Left hindlimb (tissue), 1 donor: ENCODE measurements around the gene DHX8.

ENCODE experiments used
- DNase-seq: peaks from one replicate; pipeline ENCODE4 v3.0.0-alpha.2; 2018

Gene DHX8

GRCh38 chr17:43548689-43549379 is 65.1 kb downstream of the DHX8 start:
- no peak for DNase-seq

DNA sequence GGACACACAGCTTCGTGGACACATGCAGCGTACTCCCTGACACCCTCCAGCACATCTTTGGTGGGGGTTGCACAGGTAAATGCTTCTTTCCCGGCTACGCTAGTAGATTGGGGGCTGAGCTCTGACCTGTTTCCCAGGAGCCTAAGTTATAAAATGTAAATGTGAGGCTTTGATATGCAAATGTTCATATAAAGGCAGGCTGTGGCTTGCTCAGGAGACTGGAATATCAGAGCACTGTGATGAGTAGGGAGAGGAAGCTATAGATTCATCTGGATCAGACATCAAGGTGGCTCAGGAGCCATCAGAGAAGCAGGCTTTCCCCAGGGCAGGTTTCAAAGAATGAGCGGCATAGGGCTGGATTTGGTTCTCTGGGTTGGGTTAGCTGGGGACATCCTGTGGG is 65.7 kb downstream of the DHX8 start:
- DNase-seq, result no peak

GRCh38 chr17:43550754-43551153 is 67.0 kb downstream of the DHX8 start:
- no peak for DNase-seq

- no peak for DNase-seq
Measured at GRCh38 chr17:43552229-43552837, 68.6 kb downstream of the DHX8 start.

GRCh38 chr17:43553573-43553972 is 69.8 kb downstream of the DHX8 start:
- DNase-seq, result no peak

DNA sequence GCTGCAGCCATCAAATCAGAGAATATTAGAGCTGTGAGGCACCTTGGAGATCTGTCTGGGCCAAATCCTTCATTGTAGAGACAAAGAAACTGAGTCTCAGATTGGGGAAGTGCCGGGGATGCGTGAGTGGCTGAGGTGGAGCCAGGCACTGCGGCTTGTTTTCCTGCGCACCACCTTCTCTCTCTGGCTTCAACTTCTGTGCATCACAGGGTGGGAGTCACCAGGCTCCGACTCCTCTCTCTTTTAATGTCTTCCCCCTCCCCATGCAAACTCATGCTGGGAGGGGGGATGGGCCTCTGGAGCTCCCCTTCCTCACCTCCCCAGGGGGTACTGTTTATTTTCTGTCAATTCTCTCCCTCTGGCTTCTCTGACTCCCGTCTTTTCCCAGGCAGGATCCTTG is 71.1 kb downstream of the DHX8 start:
- no peak for DNase-seq

- no peak for DNase-seq
Measured at GRCh38 chr17:43556292-43556691, 72.5 kb downstream of the DHX8 start.

DNA sequence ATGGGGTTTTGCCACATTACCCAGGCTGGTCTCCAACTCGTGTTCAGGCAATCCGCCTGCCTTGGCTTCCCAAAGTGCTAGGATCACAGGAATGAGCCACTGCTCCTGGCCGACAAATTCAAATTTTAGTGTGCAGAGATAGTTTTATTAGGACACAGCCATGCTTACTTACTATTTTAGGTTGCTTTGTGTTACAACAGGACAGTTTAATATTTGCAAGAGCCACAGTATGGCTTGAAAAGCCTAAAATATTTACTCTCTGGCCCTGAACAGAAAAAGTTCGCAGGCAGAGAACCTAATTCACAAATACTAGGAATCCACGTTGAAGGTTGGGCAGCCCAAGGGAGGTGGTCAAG is 75.0 kb downstream of the DHX8 start:
- no peak for DNase-seq

DNA sequence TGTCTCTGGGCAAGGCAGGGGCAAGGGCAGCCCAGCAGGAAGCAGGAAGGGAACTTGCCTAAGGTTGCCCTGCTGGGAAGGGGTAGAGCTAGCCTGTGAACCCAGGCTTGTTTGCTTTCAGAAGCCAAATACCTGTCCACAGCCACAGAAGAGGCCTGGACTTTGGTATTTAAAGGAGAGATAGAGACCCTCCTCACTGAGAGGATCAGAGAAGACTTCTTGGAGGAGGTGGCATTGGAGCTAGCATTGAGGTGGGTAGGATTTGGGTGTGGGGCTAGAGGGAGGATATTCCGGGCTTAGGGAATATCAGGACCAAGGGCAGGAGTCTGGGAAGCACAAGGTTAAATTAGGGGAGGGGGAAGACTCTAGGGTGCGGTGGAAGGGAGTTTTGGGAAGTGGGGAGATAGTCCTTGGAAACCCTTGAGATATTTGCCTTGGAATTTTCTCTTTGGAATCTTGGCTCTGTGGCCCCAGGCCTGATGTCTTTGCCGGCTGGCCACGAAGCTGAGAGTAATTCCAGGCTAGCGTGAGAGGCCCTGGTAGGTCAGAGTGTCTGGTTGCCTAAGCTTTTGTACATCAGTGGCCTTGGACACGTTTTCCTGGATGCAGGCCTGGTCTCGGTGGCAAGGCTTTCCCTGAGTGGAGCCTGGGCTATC is 75.5 kb downstream of the DHX8 start:
- no peak for DNase-seq

- DNase-seq, result no peak
Measured at GRCh38 chr17:43560461-43561427, 77.0 kb downstream of the DHX8 start.

GRCh38 chr17:43562679-43563599 is 79.2 kb downstream of the DHX8 start:
- DNase-seq, result no peak

GRCh38 chr17:43563600-43564594 is 80.1 kb downstream of the DHX8 start:
- no peak for DNase-seq

DNA sequence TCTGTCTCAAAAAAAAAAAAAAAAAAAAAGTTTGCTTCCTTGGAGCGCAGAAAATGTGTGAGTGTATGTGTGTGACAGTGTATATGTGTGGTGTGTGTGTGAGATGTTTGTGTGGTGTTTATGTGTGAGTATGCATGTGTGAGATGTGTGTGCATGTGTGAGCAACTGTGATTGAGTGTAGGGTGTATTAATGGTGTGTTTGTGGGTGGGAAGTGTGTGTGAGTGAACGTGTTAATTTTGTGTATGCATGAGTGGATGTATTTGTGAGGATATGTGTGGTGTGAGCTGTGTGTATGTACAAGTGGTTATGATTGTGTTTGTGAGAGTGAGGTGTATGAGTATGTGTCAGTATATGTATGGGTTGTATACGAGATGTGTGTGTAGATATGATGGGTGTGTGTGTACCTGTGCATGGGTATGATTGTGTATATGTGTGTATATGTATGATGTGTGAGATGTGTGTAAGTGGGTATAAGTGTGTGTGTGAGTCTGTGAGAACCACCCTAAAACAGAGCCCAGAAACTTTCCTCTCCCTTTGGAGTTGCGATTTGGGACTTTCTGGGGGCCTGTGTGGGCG is 84.8 kb downstream of the DHX8 start:
- no peak for DNase-seq

- no peak for DNase-seq
Measured at GRCh38 chr17:43570518-43570928, 86.7 kb downstream of the DHX8 start.

DNA sequence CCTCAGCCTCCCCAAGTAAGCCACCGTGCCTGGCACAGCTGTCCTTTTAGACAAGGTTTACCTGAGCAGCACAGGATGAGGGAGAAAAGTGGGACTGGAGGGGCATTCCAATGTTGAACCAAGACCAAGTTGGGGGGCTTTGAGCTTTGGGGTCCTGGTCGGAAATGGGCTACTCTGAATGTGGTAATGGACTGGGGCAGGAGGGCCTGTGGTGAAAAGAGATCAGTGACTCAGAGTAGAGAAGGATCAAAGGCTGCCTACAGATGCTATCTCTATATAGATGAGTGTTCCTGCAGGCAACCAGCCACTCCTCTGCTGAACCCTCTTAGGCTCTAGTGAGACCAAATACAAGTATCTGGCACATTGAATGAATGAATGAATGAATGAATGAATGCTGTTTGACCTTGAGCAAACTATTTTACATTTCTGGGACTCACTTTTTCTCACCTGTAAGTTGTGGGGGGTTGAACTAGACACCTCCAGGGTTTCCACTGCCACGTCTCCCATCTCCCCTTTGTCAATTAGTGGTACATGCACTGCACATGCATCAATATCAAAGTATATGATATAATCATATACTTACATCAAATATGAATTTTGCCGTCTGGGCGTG is 88.7 kb downstream of the DHX8 start:
- DNase-seq, result no peak

DNA sequence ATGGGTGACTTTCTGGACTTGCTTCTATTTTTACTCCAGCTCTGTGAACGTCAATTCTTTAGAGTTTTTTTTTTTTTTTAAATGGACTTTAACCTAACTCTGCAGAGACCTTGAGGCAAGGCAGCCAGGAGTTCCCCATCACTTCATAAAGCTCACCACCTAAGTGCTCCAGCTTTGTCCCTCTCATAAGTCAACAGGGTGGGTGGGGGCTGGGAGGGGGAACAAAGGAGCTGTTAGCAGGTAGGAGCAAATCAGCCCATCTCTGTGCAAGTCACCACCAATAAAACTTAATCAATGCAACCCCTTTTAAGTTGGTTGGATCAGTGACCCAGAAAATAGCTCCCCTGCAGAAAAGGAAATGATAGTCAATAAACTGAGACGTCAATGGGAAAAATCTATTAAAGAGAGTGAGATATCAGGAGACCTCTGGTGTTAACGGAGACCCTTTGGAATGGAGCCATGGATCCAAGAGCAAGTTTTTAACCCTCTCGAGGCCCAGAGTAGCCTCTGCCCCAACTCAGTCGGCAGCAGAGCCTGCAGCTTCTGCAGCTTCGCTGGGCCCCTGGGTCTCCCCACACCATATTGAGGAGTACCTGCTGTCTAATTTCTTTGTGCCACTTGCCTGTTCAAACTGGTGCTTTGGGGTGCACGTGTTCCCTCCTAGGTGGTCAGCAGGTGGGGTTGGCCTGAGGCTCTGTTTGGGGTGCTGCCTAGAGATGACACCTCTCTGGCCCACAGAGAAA is 90.0 kb downstream of the DHX8 start:
- no peak for DNase-seq

DNA sequence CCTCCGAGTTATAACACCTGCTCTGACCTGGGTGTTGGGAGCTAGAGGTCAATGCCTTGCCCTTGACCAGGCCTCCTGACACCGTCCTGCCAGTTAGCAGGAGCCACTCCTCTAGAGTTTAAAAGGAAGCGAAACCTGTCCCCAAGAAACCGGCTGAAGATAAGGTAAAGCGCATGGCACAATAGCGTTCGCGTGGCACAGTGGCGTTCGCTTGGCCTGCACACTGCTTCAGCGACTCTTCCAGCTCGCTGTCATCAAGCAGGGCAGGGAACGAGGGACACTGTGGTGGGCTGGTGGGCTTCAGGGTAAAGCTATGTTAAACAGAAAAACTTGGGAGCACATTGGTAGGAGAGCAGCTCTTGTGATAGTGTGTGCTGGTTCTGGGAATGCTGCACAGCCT is 90.6 kb downstream of the DHX8 start:
- DNase-seq, result no peak

DNA sequence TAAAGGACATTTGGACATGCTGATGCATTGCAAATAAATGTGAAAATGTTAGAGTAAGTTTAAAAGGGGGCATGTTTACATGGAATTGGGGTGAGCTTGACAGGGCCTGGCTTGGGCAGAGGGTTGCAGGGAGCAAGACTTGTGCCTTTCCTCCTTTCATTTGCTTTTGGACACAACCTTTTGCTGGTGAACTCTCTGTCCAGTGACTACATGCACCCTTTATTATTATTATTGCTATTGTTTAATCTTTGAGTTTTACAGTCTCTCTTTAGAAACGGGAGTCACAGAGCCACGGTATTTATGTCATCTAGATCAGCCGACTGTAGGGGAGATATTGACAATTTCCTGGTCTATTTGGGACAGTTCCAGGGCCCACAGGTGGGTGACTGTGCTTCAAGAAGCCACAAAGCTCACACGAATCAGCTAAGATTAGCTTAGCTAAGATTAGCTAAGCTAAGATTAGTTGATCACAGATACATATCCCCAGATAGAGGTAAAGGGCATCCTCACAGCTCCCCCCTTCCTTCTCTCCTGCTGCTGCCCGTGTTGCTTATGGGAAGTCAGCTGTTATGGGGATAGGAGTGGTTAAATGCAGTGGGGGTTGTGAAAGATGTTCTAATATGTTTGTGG is 91.2 kb downstream of the DHX8 start:
- DNase-seq, result no peak
